HepG2 (cell line): Measurements from ENCODE around the gene TRIM9. TPM values are rescaled to one million over a fixed set of nuclear protein-coding genes. Genes with fewer than 3 reads are reported as not detected.

Experiments used
- ATAC-seq: fragments of 200-7000 bp; cut with Tn5 transposase; 3 replicates; pipeline ENCODE4 v1.9.1; 2020; ENCODE audit warnings: mild to moderate bottlenecking, moderate library complexity
- BruUV-seq: library from RNA; stranded (reverse); fragments of 400-500 nt; replicated peaks from 2 replicates; lab custom pipeline; 2021; lab: Mats Ljungman, UMichigan
- CTCF ChIA-PET: fragments of 300-600 bp; formaldehyde crosslinking; extraction: SDS; loops from one replicate; lab custom pipeline; 2021; ENCODE audit warnings: low total read pairs, inconsistent platforms, low intra/inter-chr PET ratio; lab: Yijun Ruan, JAX
- POLR2A ChIA-PET: fragments of 350-600 bp; sonication (Branson Sonifier 250); formaldehyde crosslinking; loops from one replicate; lab custom pipeline; 2020; ENCODE audit warnings: antibody characterized with exemption, inconsistent platforms; lab: Yijun Ruan, JAX
- DNase-seq: peaks from one replicate; pipeline ENCODE4 v3.0.0-alpha.2; 2015; ENCODE audit warnings: low spot score
- FAIRE-seq: peaks from 3 replicates; lab custom pipeline; 2011; peaks lifted over from hg19 to GRCh38; lab: Jason Lieb, UNC
- H2AFZ ChIP-seq: one replicate; pipeline ENCODE4 v1.6.1; 2011; ENCODE audit warnings: low read length, inconsistent platforms
- H3K27ac ChIP-seq: fragments of 300-600 bp; 3 replicates; pipeline ENCODE4 v1.8.0; 2011; ENCODE audit warnings: mixed run types, mild to moderate bottlenecking, mixed read lengths, low read length, inconsistent platforms; ENCODE audit not compliant: insufficient read depth; ENCODE audit errors: extremely low read length
- H3K27me3 ChIP-seq, 2 experiments: fragments of 200-600 bp in 1 of 2; 2 replicates in 1 of 2; 3 replicates in 1 of 2; pipeline versions ENCODE4 v1.6.0 to v1.8.0; 2011; ENCODE audit warnings: low read length in 2 of 2, mild to moderate bottlenecking in 2 of 2, moderate library complexity in 2 of 2, inconsistent platforms in 1 of 2; ENCODE audit not compliant: insufficient read depth in 2 of 2, control insufficient read depth in 1 of 2
- H3K36me3 ChIP-seq, 2 experiments: fragments of 200-600 bp in 1 of 2; replicated peaks in 1 of 2; 2 replicates in 1 of 2; 3 replicates in 1 of 2; pipeline versions ENCODE4 v1.5.1 to v1.8.0; 2011; ENCODE audit warnings: low read length in 2 of 2, inconsistent platforms in 1 of 2; ENCODE audit not compliant: insufficient read depth in 2 of 2, control insufficient read depth in 1 of 2
- H3K4me1 ChIP-seq: 2 replicates; pipeline ENCODE4 v1.5.1; 2012; ENCODE audit warnings: low read length, inconsistent platforms; ENCODE audit not compliant: insufficient read depth
- H3K4me2 ChIP-seq: 2 replicates; pipeline ENCODE4 v1.6.0; 2011; ENCODE audit warnings: low read depth, low read length, inconsistent platforms
- H3K4me3 ChIP-seq, 3 experiments: fragments of 200-600 bp in 1 of 3; sonication (generic), shearing (Covaris generic) in 1 of 3; replicated peaks in 1 of 3; 2 replicates each; pipeline ENCODE4 v1.5.1; 2011 to 2016; ENCODE audit warnings: low read length in 3 of 3, inconsistent platforms in 2 of 3, low read depth in 2 of 3, mild to moderate bottlenecking in 2 of 3, control low read depth in 1 of 3, mixed read lengths in 1 of 3; ENCODE audit not compliant: insufficient read depth in 1 of 3
- H3K79me2 ChIP-seq: one replicate; pipeline ENCODE4 v1.6.1; 2011; ENCODE audit warnings: low read length, inconsistent platforms; ENCODE audit not compliant: insufficient read depth
- H3K9ac ChIP-seq: 2 replicates; pipeline ENCODE4 v1.6.0; 2011; ENCODE audit warnings: mild to moderate bottlenecking, low read depth, low read length, inconsistent platforms; ENCODE audit not compliant: insufficient read depth
- H3K9me3 ChIP-seq: 2 replicates; pipeline ENCODE4 v1.5.1; 2012; ENCODE audit warnings: mild to moderate bottlenecking, low read length
- H4K20me1 ChIP-seq: 2 replicates; pipeline ENCODE4 v1.6.0; 2011; ENCODE audit warnings: inconsistent platforms, mild to moderate bottlenecking, low read length, moderate library complexity; ENCODE audit not compliant: insufficient read depth
- ARID5B ChIP-seq: IDR thresholded peaks from 2 replicates; pipeline ENCODE4 v1.4.0; 2020; ENCODE audit warnings: mild to moderate bottlenecking, missing genetic modification reagents
- FUBP1 ChIP-seq: sonication (generic); formaldehyde crosslinking; IDR thresholded peaks from 2 replicates; pipeline ENCODE4 v1.5.1; 2020; ENCODE audit warnings: missing genetic modification reagents, mild to moderate bottlenecking, borderline replicate concordance
- HIC2 ChIP-seq: sonication (generic); formaldehyde crosslinking; IDR thresholded peaks from 2 replicates; pipeline ENCODE4 v1.9.0; 2022; ENCODE audit warnings: low read depth, missing genetic modification reagents
- NBN ChIP-seq: fragments of 450-650 bp; conservative IDR thresholded peaks from 2 replicates; pipeline ENCODE4 v1.6.1; 2017
- NR3C1 ChIP-seq: sonication (generic); formaldehyde crosslinking; IDR thresholded peaks from 2 replicates; pipeline ENCODE4 v1.4.0; 2020; ENCODE audit warnings: missing genetic modification reagents
- POGZ ChIP-seq: sonication (generic); formaldehyde crosslinking; IDR thresholded peaks from 2 replicates; pipeline ENCODE4 v1.4.0; 2020; ENCODE audit warnings: mild to moderate bottlenecking, missing genetic modification reagents
- PRDM4 ChIP-seq: sonication (generic); formaldehyde crosslinking; IDR thresholded peaks from 2 replicates; pipeline ENCODE4 v1.9.0; 2021; ENCODE audit warnings: missing genetic modification reagents, borderline replicate concordance
- ZHX1 ChIP-seq: sonication (generic); formaldehyde crosslinking; IDR thresholded peaks from 2 replicates; pipeline ENCODE4 v1.8.1; 2022; ENCODE audit warnings: low read depth, mild to moderate bottlenecking, missing genetic modification reagents
- ZNF879 ChIP-seq: sonication (generic); formaldehyde crosslinking; IDR thresholded peaks from 2 replicates; pipeline ENCODE4 v1.8.1; 2023; ENCODE audit warnings: missing genetic modification reagents
- WGBS: methylation state at CpG from one replicate; pipeline ENCODE4 v1.1.6; 2017; ENCODE audit warnings: low lambda C conversion rate; 5-methylcytosine and 5-hydroxymethylcytosine counted together
- in situ Hi-C: cut with HindIII; loops from 2 replicates; pipeline ENCODE4 v1.10.0; 2017; ENCODE audit warnings: low pct_unique_long_range_greater_than_20kb; ENCODE audit not compliant: extremely low pct_ligation_motif_present
- intact Hi-C: fragments of 100-400 bp; cut with micrococcal nuclease; formaldehyde crosslinking; loops from one replicate; pipeline ENCODE4 v1.10.0; 2022; ENCODE audit not compliant: unreplicated experiment
- polyA plus RNA-seq, 8 experiments: library from polyadenylated mRNA; depleted of rRNA in 3 of 8; stranded (reverse) in 7 of 8; unstranded in 1 of 8; fragments of >200 nt; fragmentation: Illumina TruSeq in 4 of 8; extraction: Trizol in 4 of 8; gene quantifications; 2 replicates each; pipeline versions ENCODE4 v1.2.1 to v1.2.3, GENCODE V29; 2011 to 2016; ENCODE audit warnings: low read depth in 4 of 8, missing spikeins in 1 of 8, mixed read lengths in 1 of 8; ENCODE audit not compliant: insufficient read depth in 1 of 8
- total RNA-seq, 5 experiments: library from RNA; depleted of rRNA; stranded (reverse); fragments of >200 nt; fragmentation: Illumina TruSeq; extraction: Trizol; gene quantifications; 2 replicates each; pipeline ENCODE4 v1.2.3, GENCODE V29; 2016; ENCODE audit warnings: low read depth in 1 of 5

The TRIM9 gene
- total and polyA plus RNA-seq, 2 of the 13 experiments (the other 11 are each of a cell fraction or from before 2014, with no cell fraction given): 0.04 to 0.07 TPM

- TF ChIP-seq ZNF879 (CRISPR knock-in tag): no peak
- TF ChIP-seq ARID5B (CRISPR knock-in tag): no peak
- TF ChIP-seq HIC2 (CRISPR knock-in tag): no peak
- no peak for TF ChIP-seq FUBP1 (CRISPR knock-in tag)
Observed at GRCh38 chr14:51097287-51097686, 2.4 kb upstream of the TRIM9 start (continued).

- H3K27ac ChIP-seq: no peak overlapping the region
- no peaks in the 10 kb centered on the region for H4K20me1 ChIP-seq
- intact Hi-C loops (loop anchor here (10.0 kb wide), 1 partner anchor 142 kb away; no protein-coding TSS in a partner anchor), in situ Hi-C loops (no loop called here)
- H2AFZ ChIP-seq: no peak overlapping the region
- POLR2A ChIA-PET: no interaction called here
- BruUV-seq: no TSS peak
- 0% methylated on average over 2 of the region's 2 CpGs for WGBS
- ATAC-seq (no peak), FAIRE-seq (no peak), DNase-seq (no peak)
- no peaks in the 10 kb centered on the region for H3K9me3 ChIP-seq
- H3K27me3 ChIP-seq: peaks cover 0 to 21% of the 10 kb centered on the region in 2 experiments; a peak in 3 of 5 replicates
- no peak overlapping the region for H3K4me3 ChIP-seq
- H3K4me2 ChIP-seq: no peak overlapping the region
- H3K36me3 ChIP-seq: no peaks in the 10 kb centered on the region
- H3K79me2 ChIP-seq: no peaks in the 10 kb centered on the region
- H3K9ac ChIP-seq: no peak overlapping the region
- CTCF ChIA-PET: no interaction called here
- H3K4me1 ChIP-seq: peaks cover 7% of the 10 kb centered on the region
- TF ChIP-seq NR3C1 (CRISPR knock-in tag) (no peak), PRDM4 (no peak), ZHX1 (CRISPR knock-in tag) (no peak), POGZ (CRISPR knock-in tag) (no peak), NBN (no peak)
Observed at GRCh38 chr14:51096870-51097269, 2.0 kb upstream of the TRIM9 start.
